B cell (primary cell): ENCODE measurements around the gene TP53TG3D.
"Not testable (repeated sequence)": the region's sequence is repeated elsewhere in the genome, so short reads cannot be mapped to it uniquely, and the experiment has no call there.

Experiments used
- EZH2 ChIP-seq: IDR thresholded peaks from 2 replicates; pipeline ENCODE4 v1.6.1; 2012; ENCODE audit warnings: borderline replicate concordance, low read depth, mild to moderate bottlenecking, moderate library complexity, low read length; ENCODE audit not compliant: insufficient read depth, poor library complexity, severe bottlenecking
- TF ChIP-seq, protein P1 (sequence below): fragments of 200-600 bp; IDR thresholded peaks from one replicate; pipeline ENCODE4 v1.8.0; 2022; ENCODE audit warnings: antibody characterized with exemption, mild to moderate bottlenecking

- TF ChIP-seq EZH2, result not testable (repeated sequence)
- TF ChIP-seq, protein P1, sequence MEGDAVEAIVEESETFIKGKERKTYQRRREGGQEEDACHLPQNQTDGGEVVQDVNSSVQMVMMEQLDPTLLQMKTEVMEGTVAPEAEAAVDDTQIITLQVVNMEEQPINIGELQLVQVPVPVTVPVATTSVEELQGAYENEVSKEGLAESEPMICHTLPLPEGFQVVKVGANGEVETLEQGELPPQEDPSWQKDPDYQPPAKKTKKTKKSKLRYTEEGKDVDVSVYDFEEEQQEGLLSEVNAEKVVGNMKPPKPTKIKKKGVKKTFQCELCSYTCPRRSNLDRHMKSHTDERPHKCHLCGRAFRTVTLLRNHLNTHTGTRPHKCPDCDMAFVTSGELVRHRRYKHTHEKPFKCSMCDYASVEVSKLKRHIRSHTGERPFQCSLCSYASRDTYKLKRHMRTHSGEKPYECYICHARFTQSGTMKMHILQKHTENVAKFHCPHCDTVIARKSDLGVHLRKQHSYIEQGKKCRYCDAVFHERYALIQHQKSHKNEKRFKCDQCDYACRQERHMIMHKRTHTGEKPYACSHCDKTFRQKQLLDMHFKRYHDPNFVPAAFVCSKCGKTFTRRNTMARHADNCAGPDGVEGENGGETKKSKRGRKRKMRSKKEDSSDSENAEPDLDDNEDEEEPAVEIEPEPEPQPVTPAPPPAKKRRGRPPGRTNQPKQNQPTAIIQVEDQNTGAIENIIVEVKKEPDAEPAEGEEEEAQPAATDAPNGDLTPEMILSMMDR, result not testable (repeated sequence)
Measured at GRCh38 chr16:32252986-32253385, at the start of gene TP53TG3D.
